ENCODE measurements around the gene PRSS56.
"Not testable (repeated sequence)": the region's sequence is repeated elsewhere in the genome, so short reads cannot be mapped to it uniquely, and the experiment has no call there.

The PRSS56 gene

DNA sequence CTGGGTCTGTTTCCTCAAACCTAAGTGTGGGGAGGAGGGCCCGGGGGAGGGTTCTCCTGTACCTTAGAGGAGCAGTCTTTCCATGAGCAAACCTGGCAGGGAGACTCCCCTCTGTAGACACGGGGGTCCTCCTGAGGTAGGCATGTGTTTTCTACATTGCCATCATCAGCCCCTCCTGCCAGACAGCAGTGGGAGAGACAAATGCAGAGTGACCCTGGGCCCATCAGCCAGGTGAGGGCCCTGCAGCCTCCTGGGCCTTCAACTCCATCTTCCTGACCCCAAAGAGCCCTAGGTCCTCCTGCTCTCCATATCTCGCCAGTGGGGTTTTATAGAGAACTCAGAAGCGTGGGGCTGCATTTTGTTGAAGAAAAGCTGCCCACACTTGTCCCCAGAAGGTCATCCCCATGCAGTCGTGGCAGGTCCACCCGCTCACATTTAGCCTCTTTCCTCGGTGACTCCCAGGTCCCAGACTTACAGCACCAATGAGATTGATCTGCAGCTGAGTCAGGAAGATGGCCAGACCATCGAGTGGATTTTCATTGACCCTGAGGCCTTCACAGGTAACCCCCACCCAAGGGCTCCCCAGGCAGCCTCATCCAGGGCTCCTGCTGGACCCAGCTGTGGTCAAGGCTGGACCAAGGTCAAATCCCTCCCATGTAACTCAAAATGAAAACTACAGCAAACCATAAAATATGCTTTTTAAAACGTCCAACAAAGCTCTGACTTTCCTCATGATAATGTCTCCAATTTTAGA, 21.9 kb downstream of the PRSS56 start:
- no peak for DNase-seq (ENCODE audit: low read depth)

- DNase-seq (ENCODE audit: low read depth) = no peak
These were observed 22.7 kb downstream of the PRSS56 start for GRCh38 chr2:232542715-232543467.

DNA sequence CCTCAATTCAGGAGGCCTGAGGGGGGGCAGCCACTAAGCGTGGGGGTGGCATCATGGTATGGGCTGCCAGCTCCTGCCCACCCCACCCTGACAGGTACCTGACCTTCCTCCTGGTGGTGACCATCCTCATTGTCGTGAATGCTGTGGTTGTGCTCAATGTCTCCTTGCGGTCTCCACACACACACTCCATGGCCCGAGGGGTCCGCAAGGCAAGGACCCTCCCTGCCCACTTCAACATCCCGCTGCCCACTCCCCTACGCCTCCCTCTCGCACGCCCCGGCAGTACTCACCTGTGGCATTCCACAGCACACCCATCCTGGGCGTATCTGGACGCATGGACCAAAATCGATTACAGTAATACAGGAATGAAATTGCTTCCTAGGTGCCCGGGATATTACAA, 23.3 kb downstream of the PRSS56 start:
- DNase-seq (ENCODE audit: low read depth) = no peak

GRCh38 chr2:232543928-232544631, 23.9 kb downstream of the PRSS56 start:
- no peak for DNase-seq (ENCODE audit: low read depth)

GRCh38 chr2:232544674-232545073, 24.5 kb downstream of the PRSS56 start:
- DNase-seq (ENCODE audit: low read depth) = no peak

- no peak for DNase-seq (ENCODE audit: low read depth)
These were observed 25.6 kb downstream of the PRSS56 start for GRCh38 chr2:232545511-232546375.

- DNase-seq (ENCODE audit: low read depth) = no peak
These were observed 27.8 kb downstream of the PRSS56 start for GRCh38 chr2:232547991-232548390.

DNA sequence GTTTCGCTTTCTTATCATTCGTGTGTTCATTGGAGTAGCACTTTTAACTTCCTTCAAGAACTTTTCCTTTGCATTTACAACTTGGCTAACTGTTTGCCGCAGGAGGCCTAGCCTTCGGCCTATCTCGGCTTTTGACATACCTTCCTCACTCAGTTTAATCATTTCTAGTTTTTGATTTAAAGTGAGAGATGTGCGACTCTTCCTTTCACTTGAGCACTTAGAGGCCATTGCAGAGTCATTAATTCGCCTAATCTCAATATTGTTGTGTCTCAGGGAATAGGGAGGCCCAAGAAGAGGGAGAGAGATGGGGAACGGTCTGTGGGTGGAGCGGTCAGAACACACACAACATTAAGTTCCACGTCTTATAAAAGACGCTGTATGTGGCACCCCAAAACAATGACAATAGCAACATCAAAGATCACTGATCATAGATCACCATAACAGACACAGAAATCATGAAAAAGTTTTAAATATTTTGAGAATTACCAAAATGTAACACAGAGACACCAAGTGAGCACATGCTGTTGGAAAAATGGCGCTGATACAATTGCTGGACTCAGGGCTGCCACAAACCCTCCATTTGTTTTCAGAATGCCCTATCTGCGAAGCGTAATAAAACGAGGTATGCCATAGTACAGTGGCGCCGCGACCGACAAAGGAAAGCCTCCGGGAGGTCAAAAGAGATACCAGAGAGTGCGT, 29.6 kb downstream of the PRSS56 start:
- DNase-seq (ENCODE audit: low read depth) = no peak

- DNase-seq (ENCODE audit: low read depth) = peak; percentile 90
These were observed 30.4 kb downstream of the PRSS56 start, which contains the start of the genes EIF4E2 and TIGD1 for GRCh38 chr2:232550354-232551249. Gene EIF4E2 (plus strand): TSS chr2:232550689. CDS start chr2:232550725, 36 bp downstream. Gene TIGD1 (minus strand): TSS chr2:232550557. CDS start chr2:232549882, 675 bp downstream.

DNA sequence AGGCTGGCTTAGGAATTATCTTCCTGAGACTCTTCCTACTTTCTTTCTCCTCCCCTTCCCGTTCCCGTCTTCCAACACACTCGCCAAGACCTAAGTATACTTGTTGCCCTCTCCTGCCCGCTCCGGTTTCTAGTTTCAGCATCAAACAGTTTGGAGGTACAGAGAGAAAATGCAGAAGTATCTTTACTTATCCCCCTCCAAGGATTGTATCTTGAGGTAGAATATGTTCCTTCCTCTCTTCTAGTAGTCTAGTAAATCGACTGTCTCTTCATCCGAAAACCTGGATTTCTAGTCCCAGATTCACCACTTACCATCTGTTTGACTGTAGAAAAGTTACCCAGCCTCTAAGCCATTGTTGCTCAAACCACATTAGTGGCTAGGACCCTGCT, 31.1 kb downstream of the PRSS56 start:
- no peak for DNase-seq (ENCODE audit: low read depth)

DNA sequence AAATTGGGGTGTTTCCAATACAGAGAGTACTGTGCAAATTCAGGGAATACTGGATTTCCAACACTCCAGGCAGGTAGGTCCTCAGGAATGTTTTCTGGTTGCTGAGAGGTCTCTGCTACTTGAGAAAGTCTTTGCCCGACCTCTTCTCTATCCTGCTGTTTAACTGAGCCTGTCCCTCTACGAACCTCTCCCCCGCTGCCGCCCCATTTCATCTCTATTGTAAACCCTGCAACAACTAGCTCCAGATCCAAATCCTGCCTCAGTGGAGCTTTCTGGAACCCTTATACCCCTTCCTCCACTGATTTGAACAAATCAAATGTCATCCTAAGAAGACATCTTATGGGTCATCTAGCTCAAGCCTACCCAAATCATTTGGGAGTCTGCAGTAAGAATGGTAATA, 31.6 kb downstream of the PRSS56 start:
- DNase-seq (ENCODE audit: low read depth) = no peak

DNA sequence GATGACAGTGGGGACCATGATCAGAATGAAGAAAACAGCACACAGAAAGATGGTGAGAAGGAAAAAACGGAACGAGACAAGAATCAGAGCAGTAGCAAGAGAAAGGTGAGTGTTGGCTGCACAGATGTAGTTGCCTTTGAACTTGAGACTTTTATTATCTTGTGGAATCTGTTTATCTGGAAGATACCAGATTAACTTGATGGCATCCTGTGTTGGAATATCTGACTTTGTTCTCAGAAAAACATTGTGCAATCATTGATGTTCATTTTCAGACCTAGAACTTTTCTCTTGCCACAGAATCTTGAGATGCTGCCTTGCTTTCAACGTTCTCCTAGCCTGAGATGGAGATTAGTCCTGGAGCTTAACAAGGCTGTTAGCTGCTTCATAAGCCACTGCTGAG, 36.2 kb downstream of the PRSS56 start:
- DNase-seq (ENCODE audit: low read depth) = no peak

GRCh38 chr2:232562515-232563151, 42.4 kb downstream of the PRSS56 start:
- DNase-seq (ENCODE audit: low read depth) = no peak

DNA sequence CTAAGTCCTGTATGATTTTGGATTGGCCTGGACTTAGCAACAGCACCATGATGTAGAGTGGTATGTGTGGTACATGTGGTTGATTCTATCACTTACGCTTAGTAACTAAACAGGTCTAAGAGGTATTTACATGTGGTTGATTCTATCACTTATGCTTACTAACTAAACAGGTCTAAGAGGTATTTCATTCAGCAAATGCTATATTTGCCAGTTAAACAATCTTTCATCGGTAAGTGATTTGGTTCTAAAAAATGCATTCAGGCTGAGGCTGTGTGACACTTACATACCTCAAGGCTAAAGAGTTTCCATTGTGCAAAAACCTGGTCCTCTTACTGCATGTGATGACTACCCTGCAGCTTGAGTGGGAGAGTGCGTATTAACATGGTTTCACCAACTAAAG, 43.4 kb downstream of the PRSS56 start:
- DNase-seq (ENCODE audit: low read depth) = no peak

GRCh38 chr2:232567721-232568120, 47.5 kb downstream of the PRSS56 start:
- DNase-seq (ENCODE audit: low read depth) = no peak

GRCh38 chr2:232568161-232568560, 48.0 kb downstream of the PRSS56 start:
- DNase-seq (ENCODE audit: low read depth) = no peak

DNA sequence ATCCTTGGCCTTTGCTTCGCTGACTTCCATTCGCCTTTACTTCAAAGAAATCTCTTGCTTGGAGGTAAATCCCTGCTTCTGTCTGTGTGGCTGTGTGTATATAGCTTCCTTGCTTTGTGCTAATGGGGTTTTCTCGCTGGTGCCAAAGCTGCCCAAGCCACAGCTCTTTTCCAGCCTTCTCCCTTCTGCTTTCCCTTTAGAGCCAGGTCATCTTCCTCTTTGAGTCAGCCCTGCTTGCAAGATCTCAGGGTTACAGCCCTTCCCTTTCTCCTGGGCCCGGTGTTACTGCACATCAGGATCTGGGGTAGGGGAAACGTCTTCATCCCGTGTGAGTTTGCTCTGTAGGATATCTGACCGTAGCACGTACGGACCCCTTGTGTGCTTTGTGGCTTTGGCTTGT, 49.4 kb downstream of the PRSS56 start:
- no peak for DNase-seq (ENCODE audit: low read depth)

- DNase-seq (ENCODE audit: low read depth) = not testable (repeated sequence)
These were observed 50.3 kb downstream of the PRSS56 start for GRCh38 chr2:232570481-232570880.

- DNase-seq (ENCODE audit: low read depth) = no peak
These were observed 50.9 kb downstream of the PRSS56 start for GRCh38 chr2:232571026-232571474.
